HL-60 (cell line): ENCODE data around the gene BCL11A.
A peak's percentile ranks its signal among the peaks of the same experiment; 100 is the strongest.

Experiments
- DNase-seq, 2 experiments: peaks; one replicate each; pipeline ENCODE4 v3.0.0-alpha.2; 2010 to 2020; ENCODE audit warnings: low read depth in 1 of 2, low spot score in 1 of 2
- H3K27ac ChIP-seq: fragments of 250-450 bp; sonication (Bioruptor Pico); replicated peaks from 2 replicates; pipeline ENCODE4 v1.5.1; 2020; ENCODE audit warnings: mild to moderate bottlenecking, moderate library complexity
- H3K27me3 ChIP-seq: fragments of 250-450 bp; sonication (Bioruptor Pico); 2 replicates; pipeline ENCODE4 v1.5.1; 2021; ENCODE audit warnings: mild to moderate bottlenecking, moderate library complexity; ENCODE audit not compliant: insufficient read depth, poor library complexity, severe bottlenecking
- H3K4me3 ChIP-seq: replicated peaks from 2 replicates; pipeline ENCODE4 v1.5.1; 2011; ENCODE audit warnings: mild to moderate bottlenecking, control low read depth, low read length; ENCODE audit not compliant: insufficient read depth
- CTCF ChIP-seq: IDR thresholded peaks from one replicate; pipeline ENCODE4 v1.5.1; 2011; ENCODE audit warnings: low read length, control low read depth, inconsistent platforms; ENCODE audit not compliant: insufficient read depth
- GABPA ChIP-seq: IDR thresholded peaks from 2 replicates; pipeline ENCODE4 v1.6.1; 2012; ENCODE audit warnings: low read depth
- POLR2AphosphoS5 ChIP-seq: IDR thresholded peaks from 2 replicates; pipeline ENCODE4 v1.6.1; 2012; ENCODE audit warnings: low read depth
- REST ChIP-seq: IDR thresholded peaks from 2 replicates; pipeline ENCODE4 v1.6.1; 2012; ENCODE audit warnings: low read depth; ENCODE audit not compliant: insufficient replicate concordance
- SPI1 ChIP-seq: IDR thresholded peaks from 2 replicates; pipeline ENCODE4 v1.6.1; 2012; ENCODE audit warnings: low read depth, mild to moderate bottlenecking, borderline replicate concordance

Gene BCL11A

GRCh38 chr2:60548845-60549237 is 4.6 kb downstream of the BCL11A start:
- no peak for DNase-seq
- Histone ChIP-seq H3K4me3 (peak overlapping the region; percentile 74), H3K27me3 (no peaks in the 10 kb centered on the region), H3K27ac (peak overlapping the region; percentile 96)
- TF ChIP-seq CTCF (no peak), SPI1 (no peak), POLR2AphosphoS5 (no peak), REST (no peak), GABPA (no peak)

- peak overlapping the region; percentile 96; the same call in 1 of the 2 replicates for H3K27ac ChIP-seq
- no peak overlapping the region for H3K4me3 ChIP-seq
Observed at GRCh38 chr2:60548311-60548710, 5.1 kb downstream of the BCL11A start.

GRCh38 chr2:60547841-60548240 is 5.6 kb downstream of the BCL11A start:
- TF ChIP-seq REST (no peak), CTCF (no peak), POLR2AphosphoS5 (no peak), SPI1 (no peak), GABPA (no peak)
- no peak for DNase-seq
- H3K27me3 ChIP-seq, result no peaks in the 10 kb centered on the region
- H3K27ac ChIP-seq, result no peak overlapping the region
- no peak overlapping the region for H3K4me3 ChIP-seq

More at GRCh38 chr2:60548311-60548710, 5.1 kb downstream of the BCL11A start:
- no peaks in the 10 kb centered on the region for H3K27me3 ChIP-seq
- no peak for DNase-seq
- TF ChIP-seq CTCF (no peak), POLR2AphosphoS5 (no peak), REST (no peak), GABPA (no peak), SPI1 (no peak)
